NCI-H2081 treated with DMSO at 0.1 percent for 48 hours (cell line): ENCODE measurements around the gene CNTLN.
"Not testable (repeated sequence)": the region's sequence is repeated elsewhere in the genome, so short reads cannot be mapped to it uniquely, and the experiment has no call there.

Source experiments
- DNase-seq: peaks from one replicate; lab custom pipeline; 2025; lab: John Stamatoyannopoulos, UW

The CNTLN gene

GRCh38 chr9:17134396-17135294 is at the start of gene CNTLN:
TSS of gene CNTLN (plus strand) at chr9:17135040. CDS start at chr9:17135066, 26 bp downstream.
- peak; percentile 69 for DNase-seq

- no peak for DNase-seq
These were observed 46.3 kb upstream of the CNTLN start for GRCh38 chr9:17088566-17088965.

GRCh38 chr9:17090041-17090440 is 44.8 kb upstream of the CNTLN start:
- DNase-seq = no peak

- peak; percentile 13 for DNase-seq
These were observed 18.4 kb upstream of the CNTLN start for GRCh38 chr9:17116400-17116837.

GRCh38 chr9:17117372-17117771 is 17.5 kb upstream of the CNTLN start:
- no peak for DNase-seq

- no peak for DNase-seq
These were observed 14.6 kb upstream of the CNTLN start for GRCh38 chr9:17120203-17120602.

GRCh38 chr9:17121264-17121663 is 13.6 kb upstream of the CNTLN start:
- no peak for DNase-seq

GRCh38 chr9:17130291-17130690 is 4.5 kb upstream of the CNTLN start:
- DNase-seq = no peak

- DNase-seq = no peak
These were observed 4.1 kb upstream of the CNTLN start for GRCh38 chr9:17130725-17131124.

- no peak for DNase-seq
These were observed 3.3 kb upstream of the CNTLN start for GRCh38 chr9:17131494-17131893.

GRCh38 chr9:17135295-17136160 is 688 bp downstream of the CNTLN start:
- DNase-seq = no peak

GRCh38 chr9:17137566-17137965 is 2.7 kb downstream of the CNTLN start:
- DNase-seq = no peak

- no peak for DNase-seq
These were observed 3.7 kb downstream of the CNTLN start for GRCh38 chr9:17138503-17138902.

GRCh38 chr9:17140418-17140817 is 5.6 kb downstream of the CNTLN start:
- DNase-seq = no peak

GRCh38 chr9:17148324-17148723 is 13.5 kb downstream of the CNTLN start:
- DNase-seq = no peak

- no peak for DNase-seq
These were observed 24.6 kb downstream of the CNTLN start for GRCh38 chr9:17159469-17159868.

GRCh38 chr9:17160327-17160726 is 25.5 kb downstream of the CNTLN start:
- DNase-seq = no peak

GRCh38 chr9:17165764-17166163 is 30.9 kb downstream of the CNTLN start:
- DNase-seq = no peak

GRCh38 chr9:17166346-17166745 is 31.5 kb downstream of the CNTLN start:
- DNase-seq = no peak

GRCh38 chr9:17171309-17172094 is 36.7 kb downstream of the CNTLN start:
- no peak for DNase-seq

- not testable (repeated sequence) for DNase-seq
These were observed 42.7 kb downstream of the CNTLN start for GRCh38 chr9:17177496-17177895.

- DNase-seq = no peak
These were observed 50.7 kb downstream of the CNTLN start for GRCh38 chr9:17185481-17186029.
